HG03469 (cell line): Measurements from ENCODE around the gene SENP7.
"Not testable (repeated sequence)": the region's sequence is repeated elsewhere in the genome, so short reads cannot be mapped to it uniquely, and the experiment has no call there.

Experiments used
- ATAC-seq: cut with Tn5 transposase; IDR thresholded peaks from one replicate; pipeline ENCODE4 v1.9.1; 2021; ENCODE audit warnings: mild to moderate bottlenecking, moderate library complexity, moderate number of reproducible peaks; ENCODE audit not compliant: unreplicated experiment

SENP7 gene

GRCh38 chr3:101512646-101513418 is at the start of gene SENP7:
TSS of gene SENP7 (minus strand) at chr3:101513212. CDS start at chr3:101513130, 82 bp downstream.
- no peak for ATAC-seq

GRCh38 chr3:101561630-101562328 is 48.8 kb upstream of the SENP7 start, which contains the start of gene TRMT10C:
TSS of gene TRMT10C (plus strand) at chr3:101561868. CDS start at chr3:101564782, 2,914 bp downstream.
- ATAC-seq = peak; percentile 99

GRCh38 chr3:101556064-101556463 is 43.1 kb upstream of the SENP7 start:
- no peak for ATAC-seq

GRCh38 chr3:101553381-101553780 is 40.4 kb upstream of the SENP7 start:
- ATAC-seq = not testable (repeated sequence)

GRCh38 chr3:101551359-101552081 is 38.5 kb upstream of the SENP7 start:
- ATAC-seq = not testable (repeated sequence)

- no peak for ATAC-seq
These were observed 36.5 kb upstream of the SENP7 start for GRCh38 chr3:101549473-101549872.

- no peak for ATAC-seq
These were observed 35.6 kb upstream of the SENP7 start for GRCh38 chr3:101548527-101549105.

GRCh38 chr3:101544161-101544850 is 31.3 kb upstream of the SENP7 start:
- no peak for ATAC-seq

GRCh38 chr3:101542957-101543356 is 29.9 kb upstream of the SENP7 start:
- ATAC-seq = no peak

GRCh38 chr3:101536955-101537354 is 23.9 kb upstream of the SENP7 start:
- not testable (repeated sequence) for ATAC-seq

GRCh38 chr3:101536266-101536665 is 23.3 kb upstream of the SENP7 start:
- no peak for ATAC-seq

GRCh38 chr3:101535221-101535620 is 22.2 kb upstream of the SENP7 start:
- ATAC-seq = no peak

- no peak for ATAC-seq
These were observed 20.6 kb upstream of the SENP7 start for GRCh38 chr3:101533603-101533968.

- ATAC-seq = no peak
These were observed 20.0 kb upstream of the SENP7 start for GRCh38 chr3:101532783-101533602.

GRCh38 chr3:101531473-101532086 is 18.6 kb upstream of the SENP7 start:
- no peak for ATAC-seq

- no peak for ATAC-seq
These were observed 17.7 kb upstream of the SENP7 start for GRCh38 chr3:101530686-101531047.

- no peak for ATAC-seq
These were observed 17.0 kb upstream of the SENP7 start for GRCh38 chr3:101529816-101530685.

- no peak for ATAC-seq
These were observed 14.9 kb upstream of the SENP7 start for GRCh38 chr3:101527906-101528305.
